Prostate gland (tissue), 2 donors: ENCODE measurements around the gene TNFRSF9. TPM values are rescaled to one million over a fixed set of nuclear protein-coding genes. Genes with fewer than 3 reads are reported as not detected.
A peak's percentile ranks its signal among the peaks of the same experiment; 100 is the strongest.

Source experiments
- DNase-seq: peaks from one replicate; pipeline ENCODE4 v3.0.0-alpha.2; 2019; ENCODE audit warnings: low spot score
- H3K27ac ChIP-seq, 2 donors: fragments of 200-600 bp; sonication (generic); 2 replicates each; pipeline ENCODE4 v1.5.1; 2017 to 2019
- H3K27me3 ChIP-seq: fragments of 200-600 bp; sonication (generic); replicated peaks from 2 replicates; pipeline ENCODE4 v1.5.1; 2019; ENCODE audit not compliant: insufficient read depth
- H3K36me3 ChIP-seq, 2 donors: fragments of 200-600 bp; sonication (generic); 1 replicate in 1 of 2; 2 replicates in 1 of 2; pipeline versions ENCODE4 v1.5.1 to v1.8.1; 2017 to 2019
- H3K4me1 ChIP-seq: fragments of 200-600 bp; sonication (generic); replicated peaks from 2 replicates; pipeline ENCODE4 v1.5.1; 2019
- H3K4me3 ChIP-seq, 2 donors: fragments of 200-600 bp; sonication (generic); 2 replicates each; pipeline ENCODE4 v1.5.1; 2017 to 2019
- H3K9me3 ChIP-seq: fragments of 200-600 bp; sonication (generic); 2 replicates; pipeline ENCODE4 v1.5.1; 2017
- CTCF ChIP-seq, 4 experiments: fragments of 200-600 bp in 2 of 4; fragments of 450-650 bp in 2 of 4; sonication (generic) in 2 of 4; IDR thresholded peaks; 1 replicate in 3 of 4; 2 replicates in 1 of 4; pipeline ENCODE4 v1.5.1; 2016 to 2019; ENCODE audit warnings: antibody characterized with exemption in 4 of 4, mild to moderate bottlenecking in 2 of 4, moderate library complexity in 2 of 4
- POLR2A ChIP-seq: fragments of 450-650 bp; IDR thresholded peaks from one replicate; pipeline ENCODE4 v1.6.1; 2016; ENCODE audit warnings: antibody characterized with exemption, mild to moderate bottlenecking
- POLR2AphosphoS5 ChIP-seq: sonication (generic); formaldehyde crosslinking; IDR thresholded peaks from one replicate; pipeline ENCODE4 v1.6.1; 2017; ENCODE audit warnings: antibody characterized with exemption
- WGBS: methylation state at CpG from one replicate; pipeline ENCODE4 v1.1.5; 2018; 5-methylcytosine and 5-hydroxymethylcytosine counted together
- intact Hi-C: fragments of 100-400 bp; cut with DNase I; formaldehyde crosslinking; loops from one replicate; pipeline ENCODE4 v1.14.2; 2022
- total RNA-seq, 2 donors: library from RNA; depleted of rRNA; stranded (reverse); fragments of >200 nt; gene quantifications; one replicate each; pipeline ENCODE4 v1.1.0, GENCODE V29; 2016

TNFRSF9 gene
- total RNA-seq, 2 donors from 2014 or later: not detected

DNA sequence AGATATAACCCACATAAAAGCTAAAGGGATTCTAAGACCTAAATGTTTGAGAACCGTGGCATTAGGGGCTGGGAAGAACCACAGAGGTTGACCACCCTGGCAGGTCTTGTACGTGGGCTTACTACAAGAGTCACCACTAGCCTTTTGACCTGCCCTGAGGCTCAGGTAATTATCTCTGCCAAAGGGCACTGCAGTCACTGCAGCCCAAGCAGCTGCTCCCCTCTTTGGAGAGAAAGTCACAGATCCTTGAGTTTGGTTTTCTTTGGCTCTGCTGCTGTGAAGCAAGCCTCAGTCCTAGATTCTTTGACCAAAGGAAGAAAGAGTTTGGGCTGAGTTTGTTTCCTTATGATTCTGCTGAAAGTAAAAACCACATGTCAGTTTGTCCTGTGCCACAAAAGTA, 32.4 kb upstream of the TNFRSF9 start:
- intact Hi-C loops: no loop called here
- H3K36me3 ChIP-seq: no peaks in the 10 kb centered on the region
- DNase-seq: no peak
- peaks cover 14% of the 10 kb centered on the region for H3K4me1 ChIP-seq
- no peak overlapping the region for H3K4me3 ChIP-seq
- WGBS: 94% methylated on average over 2 of the region's 2 CpGs
- no peaks in the 10 kb centered on the region for H3K27me3 ChIP-seq
- TF ChIP-seq CTCF (IDR thresholded peaks at IDR 0.05) (no peak), POLR2AphosphoS5 (no peak), POLR2A (no peak)
- no peaks in the 10 kb centered on the region for H3K9me3 ChIP-seq
- no peak overlapping the region for H3K27ac ChIP-seq

DNA sequence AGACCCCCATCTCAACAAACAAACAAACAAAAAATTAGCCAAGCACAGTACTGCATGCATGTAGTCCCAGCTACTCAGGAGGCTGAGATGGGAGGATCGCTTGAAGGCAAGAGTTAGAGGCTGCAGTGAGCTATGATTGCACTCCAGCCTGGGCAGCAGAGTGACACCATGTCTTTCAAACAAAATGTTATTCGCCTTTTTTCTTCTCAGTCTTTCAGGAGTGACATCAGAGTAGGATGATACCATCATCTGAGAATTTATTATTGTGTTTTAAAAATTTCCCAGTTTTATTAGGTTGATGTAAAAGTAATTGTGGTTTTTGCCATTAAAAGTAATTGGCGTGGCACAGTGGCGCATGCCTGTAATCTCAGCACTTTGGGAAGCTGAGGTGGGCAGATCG, 31.6 kb upstream of the TNFRSF9 start:
- Histone ChIP-seq H3K27me3 (no peaks in the 10 kb centered on the region), H3K27ac (no peak overlapping the region), H3K36me3 (no peaks in the 10 kb centered on the region), H3K9me3 (no peaks in the 10 kb centered on the region), H3K4me1 (peaks cover 14% of the 10 kb centered on the region), H3K4me3 (no peak overlapping the region)
- WGBS: 88% methylated on average over 5 of the region's 5 CpGs
- no peak for DNase-seq
- intact Hi-C loops: no loop called here
- no peak for TF ChIP-seq POLR2A

GRCh38 chr1:7971024-7971423, 30.4 kb upstream of the TNFRSF9 start:
- Histone ChIP-seq H3K27me3 (no peaks in the 10 kb centered on the region), H3K4me3 (no peak overlapping the region), H3K27ac (peak overlapping the region; percentile 37 to 57), H3K9me3 (no peaks in the 10 kb centered on the region), H3K36me3 (peaks cover 0 to 7% of the 10 kb centered on the region in 2 donors), H3K4me1 (peaks cover 14% of the 10 kb centered on the region)
- WGBS: 64% methylated on average over 6 of the region's 6 CpGs
- peak; percentile 49 for DNase-seq
- TF ChIP-seq CTCF (IDR thresholded peaks at IDR 0.05) (no peak), POLR2AphosphoS5 (peak; percentile 26)
- intact Hi-C loops: no loop called here

- intact Hi-C loops: no loop called here
- Histone ChIP-seq H3K4me3 (no peak overlapping the region), H3K27me3 (no peaks in the 10 kb centered on the region), H3K9me3 (no peaks in the 10 kb centered on the region), H3K4me1 (peaks cover 14% of the 10 kb centered on the region), H3K27ac (peak overlapping the region; percentile 37 to 57), H3K36me3 (peaks cover 0 to 12% of the 10 kb centered on the region in 2 donors)
- WGBS: 79% methylated on average over 2 of the region's 2 CpGs
- no peak for TF ChIP-seq POLR2A
- TF ChIP-seq CTCF (IDR thresholded peaks at IDR 0.05): no peak
- no peak for TF ChIP-seq POLR2AphosphoS5
- DNase-seq: no peak
Observed at GRCh38 chr1:7970246-7970645, 29.6 kb upstream of the TNFRSF9 start.

DNA sequence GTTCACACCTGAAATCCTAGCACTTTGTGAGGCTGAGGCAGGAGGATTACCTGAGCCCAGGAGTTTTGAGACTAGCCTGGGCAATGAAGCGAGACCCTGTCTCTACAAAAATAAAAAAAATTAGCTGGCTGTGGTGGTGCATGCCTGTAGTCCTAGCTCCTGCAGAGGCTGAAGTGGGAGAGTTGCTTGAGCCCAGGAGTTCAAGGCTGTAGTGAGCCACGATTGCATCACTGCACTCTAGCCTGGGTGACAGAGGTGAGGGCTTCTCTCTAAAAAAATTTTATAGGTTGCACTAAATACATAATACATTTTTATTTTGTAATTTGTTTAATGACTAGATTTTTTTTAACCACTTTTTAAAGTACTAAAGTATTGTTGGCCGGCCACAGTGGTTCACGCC, 27.0 kb upstream of the TNFRSF9 start:
- no peak for DNase-seq
- no peak overlapping the region for H3K4me3 ChIP-seq
- intact Hi-C loops: no loop called here
- peaks cover 0 to 12% of the 10 kb centered on the region in 2 donors for H3K36me3 ChIP-seq
- H3K27me3 ChIP-seq: no peaks in the 10 kb centered on the region
- peaks cover 20% of the 10 kb centered on the region for H3K4me1 ChIP-seq
- 82% methylated on average over 4 of the region's 4 CpGs for WGBS
- TF ChIP-seq POLR2A (no peak), POLR2AphosphoS5 (no peak), CTCF (IDR thresholded peaks at IDR 0.05) (no peak)
- no peak overlapping the region for H3K27ac ChIP-seq
- no peaks in the 10 kb centered on the region for H3K9me3 ChIP-seq
